Stomach (tissue), 9 donors: Measurements from ENCODE around the gene GPD2. TPM values are rescaled to one million over a fixed set of nuclear protein-coding genes. Genes with fewer than 3 reads are reported as not detected.

Source experiments
- DNase-seq, 2 donors: peaks; one replicate each; pipeline versions ENCODE4 v3.0.0 to v3.0.0-alpha.2; 2013 to 2019
- H3K27ac ChIP-seq, 5 donors: fragments of 200-600 bp in 4 of 5; sonication (generic) in 4 of 5; one replicate each; pipeline ENCODE4 v1.5.1; 2013 to 2019; ENCODE audit warnings: mild to moderate bottlenecking in 1 of 5, moderate library complexity in 1 of 5
- H3K27me3 ChIP-seq, 3 donors: fragments of 200-600 bp; sonication (generic); one replicate each; pipeline ENCODE4 v1.5.1; 2017 to 2019; ENCODE audit warnings: mixed run types in 1 of 3
- H3K36me3 ChIP-seq, 4 donors: fragments of 200-600 bp; sonication (generic); 1 replicate in 3 of 4; 2 replicates in 1 of 4; pipeline ENCODE4 v1.5.1; 2016 to 2019
- H3K4me1 ChIP-seq, 4 donors: fragments of 200-600 bp; sonication (generic); one replicate each; pipeline ENCODE4 v1.5.1; 2016 to 2019
- H3K4me3 ChIP-seq, 4 donors: fragments of 200-600 bp; sonication (generic) in 3 of 4; one replicate each; pipeline ENCODE4 v1.5.1; 2016 to 2019; ENCODE audit warnings: mild to moderate bottlenecking in 1 of 4
- H3K9me3 ChIP-seq, 4 donors: fragments of 200-600 bp; sonication (generic); one replicate each; pipeline ENCODE4 v1.5.1; 2016 to 2019
- EP300 ChIP-seq: sonication (generic); formaldehyde crosslinking; IDR thresholded peaks from one replicate; pipeline ENCODE4 v1.6.1; 2017; ENCODE audit warnings: antibody characterized with exemption
- POLR2A ChIP-seq, 4 donors: fragments of 450-650 bp; IDR thresholded peaks; one replicate each; pipeline ENCODE4 v1.6.1; 2016; ENCODE audit warnings: antibody characterized with exemption in 4 of 4, control low read depth in 2 of 4, mild to moderate bottlenecking in 1 of 4, moderate library complexity in 1 of 4
- POLR2AphosphoS5 ChIP-seq, 3 donors: sonication (generic); formaldehyde crosslinking; IDR thresholded peaks; one replicate each; pipeline ENCODE4 v1.6.1; 2016; ENCODE audit warnings: antibody characterized with exemption in 3 of 3
- WGBS, 5 donors: extraction: QIAGEN DNeasy Blood & Tissue Kit in 3 of 5; methylation state at CpG; one replicate each; pipeline versions ENCODE4 v1.1.5 to v1.1.7; 2013 to 2018; 5-methylcytosine and 5-hydroxymethylcytosine counted together
- intact Hi-C: fragments of 100-400 bp; cut with DNase I; formaldehyde crosslinking; loops from one replicate; pipeline ENCODE4 v1.15.1; 2023; ENCODE audit warnings: low total_unique reads
- polyA plus RNA-seq, 3 donors: library from polyadenylated mRNA; stranded (reverse); fragments of 200-250 nt; gene quantifications; one replicate each; pipeline ENCODE4 v1.2.3, GENCODE V29; 2013
- total RNA-seq, 5 donors: library from RNA; depleted of rRNA; stranded (reverse); fragments of >200 nt; gene quantifications; one replicate each; pipeline versions ENCODE4 v1.1.0 to v1.2.3, GENCODE V29; 2014 to 2016
- TF ChIP-seq, protein P1 (sequence below), 7 experiments: fragments of 450-650 bp in 4 of 7; fragments of 200-600 bp in 3 of 7; sonication (generic) in 3 of 7; IDR thresholded peaks; one replicate each; pipeline ENCODE4 v1.5.1; 2016 to 2019; ENCODE audit warnings: antibody characterized with exemption in 7 of 7, control low read depth in 2 of 7, mild to moderate bottlenecking in 1 of 7
- donor health status: healthy with polysubstance abuse.
- donor health status: Bipolar disorder and iron deficiency.
- donor health status: healthy.

The GPD2 gene
- total and polyA plus RNA-seq, 8 donors = 6.2 to 254 (median 11.5) TPM

DNA sequence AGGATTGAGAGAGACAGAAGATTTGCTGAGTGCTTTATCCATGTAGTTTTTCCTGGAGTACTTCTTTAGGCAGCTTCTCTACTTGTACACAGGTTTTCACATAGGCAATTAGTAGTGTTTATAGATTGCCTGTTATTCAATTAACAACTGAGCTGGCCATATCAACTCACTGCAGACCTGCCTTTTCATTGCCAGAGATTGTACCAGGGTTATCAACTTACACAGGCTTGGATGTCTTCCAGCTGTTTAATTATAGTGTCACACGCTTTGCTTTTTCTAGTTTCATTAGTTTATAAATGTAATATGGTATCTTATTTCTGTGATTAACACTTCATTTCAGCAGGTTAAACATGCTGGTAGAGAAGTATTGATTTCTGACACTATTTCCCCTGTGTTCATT, 125.9 kb downstream of the GPD2 start:
- Histone ChIP-seq H3K36me3 (peaks cover 5 to 23% (median 19%) of the 10 kb centered on the region in 4 donors), H3K4me3 (no peak overlapping the region), H3K4me1 (peaks cover 0 to 14% (median 3%) of the 10 kb centered on the region in 4 donors), H3K27me3 (no peaks in the 10 kb centered on the region), H3K9me3 (no peaks in the 10 kb centered on the region), H3K27ac (no peak overlapping the region)
- TF ChIP-seq POLR2A (IDR thresholded peaks at IDR 0.05) = no peak
- TF ChIP-seq EP300 = no peak
- TF ChIP-seq, protein P1, sequence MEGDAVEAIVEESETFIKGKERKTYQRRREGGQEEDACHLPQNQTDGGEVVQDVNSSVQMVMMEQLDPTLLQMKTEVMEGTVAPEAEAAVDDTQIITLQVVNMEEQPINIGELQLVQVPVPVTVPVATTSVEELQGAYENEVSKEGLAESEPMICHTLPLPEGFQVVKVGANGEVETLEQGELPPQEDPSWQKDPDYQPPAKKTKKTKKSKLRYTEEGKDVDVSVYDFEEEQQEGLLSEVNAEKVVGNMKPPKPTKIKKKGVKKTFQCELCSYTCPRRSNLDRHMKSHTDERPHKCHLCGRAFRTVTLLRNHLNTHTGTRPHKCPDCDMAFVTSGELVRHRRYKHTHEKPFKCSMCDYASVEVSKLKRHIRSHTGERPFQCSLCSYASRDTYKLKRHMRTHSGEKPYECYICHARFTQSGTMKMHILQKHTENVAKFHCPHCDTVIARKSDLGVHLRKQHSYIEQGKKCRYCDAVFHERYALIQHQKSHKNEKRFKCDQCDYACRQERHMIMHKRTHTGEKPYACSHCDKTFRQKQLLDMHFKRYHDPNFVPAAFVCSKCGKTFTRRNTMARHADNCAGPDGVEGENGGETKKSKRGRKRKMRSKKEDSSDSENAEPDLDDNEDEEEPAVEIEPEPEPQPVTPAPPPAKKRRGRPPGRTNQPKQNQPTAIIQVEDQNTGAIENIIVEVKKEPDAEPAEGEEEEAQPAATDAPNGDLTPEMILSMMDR (IDR thresholded peaks at IDR 0.05) = no peak
- peak in 1 of 2 donors; percentile 16 for DNase-seq
- 22 to 54% (median 38%) methylated on average over 1 of the region's 1 CpG for WGBS, 5 donors
- intact Hi-C loops = no loop called here

DNA sequence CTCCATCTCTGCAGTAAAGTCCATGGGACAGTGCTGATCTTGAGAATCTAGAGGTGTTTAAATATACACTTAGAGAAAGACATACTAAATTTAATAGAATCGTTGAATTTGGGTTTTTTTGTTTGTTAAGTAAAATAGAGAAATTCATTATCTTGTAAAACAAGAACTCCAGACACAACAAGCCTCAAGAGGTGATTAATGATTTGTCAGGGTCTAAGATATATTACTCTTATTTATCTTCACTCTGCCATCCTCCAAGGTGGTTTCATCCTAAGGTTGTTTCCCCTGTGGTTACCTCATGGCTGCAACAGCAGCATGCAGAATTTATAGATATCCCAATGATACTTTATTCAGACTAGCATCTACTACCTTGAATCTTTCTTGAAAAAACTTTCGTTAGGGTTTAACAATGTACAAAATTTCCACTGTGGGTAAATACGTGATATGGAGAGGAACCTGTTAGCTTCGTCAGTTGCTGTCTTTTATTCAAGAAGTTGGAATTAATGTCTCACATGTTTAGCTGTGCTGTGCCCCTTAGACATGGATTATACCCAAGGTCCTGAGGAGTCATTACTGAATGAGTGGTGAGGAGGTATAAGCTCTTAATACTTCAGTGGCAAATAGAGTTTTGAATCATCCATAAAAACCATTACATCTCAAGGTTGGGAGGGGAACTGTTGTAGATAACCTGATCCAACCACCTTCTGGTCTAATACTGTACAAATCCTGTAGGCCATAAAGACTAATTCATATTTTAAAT, 128.0 kb downstream of the GPD2 start:
- TF ChIP-seq POLR2A (IDR thresholded peaks at IDR 0.05) (no peak), POLR2AphosphoS5 (IDR thresholded peaks at IDR 0.05) (no peak), EP300 (no peak)
- TF ChIP-seq, protein P1 (IDR thresholded peaks at IDR 0.05) = no peak
- intact Hi-C loops = no loop called here
- H3K4me3 ChIP-seq = no peak overlapping the region
- H3K27ac ChIP-seq = no peak overlapping the region
- peaks cover 0 to 14% (median 3%) of the 10 kb centered on the region in 4 donors for H3K4me1 ChIP-seq
- 88 to 92% (median 91%) methylated on average over 4 of the region's 4 CpGs for WGBS, 5 donors
- H3K27me3 ChIP-seq = no peaks in the 10 kb centered on the region
- no peak for DNase-seq
- H3K9me3 ChIP-seq = no peaks in the 10 kb centered on the region
- peaks cover 0 to 16% (median 11%) of the 10 kb centered on the region in 4 donors for H3K36me3 ChIP-seq

DNA sequence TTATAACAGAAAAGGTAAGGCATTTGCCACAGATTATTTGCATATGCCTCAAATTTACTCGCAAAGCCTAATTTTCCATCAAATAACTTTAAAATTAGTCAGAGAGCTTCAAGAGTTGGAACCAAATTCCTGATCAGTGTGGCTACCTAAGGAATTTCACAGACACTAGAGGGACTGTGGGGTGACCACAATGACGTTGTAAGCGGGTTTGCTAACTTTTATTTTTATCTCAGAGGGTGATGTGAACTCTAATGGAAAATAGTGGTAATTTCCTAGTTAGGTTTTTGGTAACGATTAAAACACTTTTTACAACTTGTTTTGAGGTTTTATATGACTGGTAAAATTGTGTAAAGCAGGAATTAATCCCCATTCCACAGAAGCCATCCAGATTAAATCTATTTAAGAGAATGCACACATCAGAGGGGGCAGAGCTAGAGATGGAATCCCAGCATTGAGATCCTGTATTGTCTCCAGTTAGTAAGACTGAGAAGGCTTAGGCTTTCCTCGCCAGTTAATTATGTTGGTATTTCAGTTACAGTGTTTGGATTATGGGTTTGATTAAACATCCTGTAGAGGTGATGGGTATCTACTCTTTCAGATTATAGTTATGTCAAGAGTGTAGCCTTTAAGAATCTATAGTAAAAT, 129.0 kb downstream of the GPD2 start:
- Histone ChIP-seq H3K36me3 (peaks cover 10 to 20% (median 20%) of the 10 kb centered on the region in 4 donors), H3K9me3 (no peaks in the 10 kb centered on the region), H3K4me3 (no peak overlapping the region), H3K27ac (no peak overlapping the region), H3K4me1 (peaks cover 0 to 14% (median 3%) of the 10 kb centered on the region in 4 donors), H3K27me3 (no peaks in the 10 kb centered on the region)
- DNase-seq = no peak
- TF ChIP-seq, protein P1 (IDR thresholded peaks at IDR 0.05) = no peak
- no peak for TF ChIP-seq POLR2A (IDR thresholded peaks at IDR 0.05)
- no peak for TF ChIP-seq POLR2AphosphoS5 (IDR thresholded peaks at IDR 0.05)
- TF ChIP-seq EP300 = no peak
- intact Hi-C loops = no loop called here
- WGBS, 5 donors = 78 to 92% (median 85%) methylated on average over 5 of the region's 5 CpGs

DNA sequence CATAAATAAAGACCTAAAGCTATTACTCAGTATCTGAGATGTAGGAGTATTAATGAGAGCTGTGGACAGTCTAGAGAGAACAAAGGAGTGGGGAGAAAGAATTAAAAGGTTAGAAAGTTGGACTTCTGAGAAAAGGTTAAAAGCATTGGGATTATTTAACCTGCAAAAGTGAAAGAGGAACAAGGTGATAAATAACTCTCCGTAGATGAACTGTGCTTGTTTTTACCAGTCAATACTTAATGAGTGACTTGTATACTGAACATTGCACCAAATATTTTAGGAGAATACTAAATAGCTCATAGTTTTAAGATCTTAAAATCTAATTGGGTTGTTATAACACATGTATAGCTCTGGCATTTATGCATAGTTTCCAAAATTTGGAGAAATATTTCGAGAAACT, 137.5 kb downstream of the GPD2 start:
- intact Hi-C loops = no loop called here

DNA sequence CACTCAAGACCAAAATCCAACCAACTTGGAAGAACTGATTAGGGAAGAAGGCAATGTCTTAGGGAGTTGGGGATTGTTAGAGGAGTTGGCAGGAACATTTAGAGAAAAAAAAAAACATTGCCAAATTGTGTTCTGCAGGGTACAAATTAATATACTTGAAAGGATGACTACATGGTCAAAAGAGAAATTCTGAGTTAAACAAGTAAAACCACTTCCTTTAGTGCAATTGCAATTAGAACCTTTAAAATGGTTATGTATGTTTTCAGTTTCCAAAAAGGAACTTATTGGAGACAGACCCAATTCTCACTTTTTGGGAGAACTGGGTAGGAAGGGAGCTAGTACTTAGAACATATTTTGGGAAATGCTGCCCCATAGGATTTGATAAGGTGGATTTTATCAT, 137.9 kb downstream of the GPD2 start:
- H3K9me3 ChIP-seq = no peaks in the 10 kb centered on the region
- H3K36me3 ChIP-seq = peaks cover 10 to 64% (median 49%) of the 10 kb centered on the region in 4 donors
- TF ChIP-seq POLR2AphosphoS5 (IDR thresholded peaks at IDR 0.05) (no peak), EP300 (no peak), POLR2A (IDR thresholded peaks at IDR 0.05) (no peak)
- TF ChIP-seq, protein P1 (IDR thresholded peaks at IDR 0.05) = no peak
- intact Hi-C loops = no loop called here
- no peak for DNase-seq
- no peak overlapping the region for H3K4me3 ChIP-seq
- no peak overlapping the region for H3K27ac ChIP-seq
- H3K27me3 ChIP-seq = no peaks in the 10 kb centered on the region
- no peaks in the 10 kb centered on the region for H3K4me1 ChIP-seq

More for the DNA sequence above, 137.5 kb downstream of the GPD2 start:
- DNase-seq = no peak
- Histone ChIP-seq H3K27me3 (no peaks in the 10 kb centered on the region), H3K36me3 (peaks cover 10 to 66% (median 52%) of the 10 kb centered on the region in 4 donors), H3K4me1 (no peaks in the 10 kb centered on the region), H3K4me3 (no peak overlapping the region), H3K27ac (no peak overlapping the region), H3K9me3 (no peaks in the 10 kb centered on the region)
- WGBS, 5 donors = 61 to 81% (median 75%) methylated on average over 2 of the region's 2 CpGs
- no peak for TF ChIP-seq POLR2A (IDR thresholded peaks at IDR 0.05)
